RWPE1 (cell line): ENCODE measurements around the gene DMRTB1.

Experiments used
- CTCF ChIA-PET: fragments of 350-600 bp; sonication (Branson Sonifier 250); formaldehyde crosslinking; extraction: SDS; loops from one replicate; lab custom pipeline; 2021; lab: Yijun Ruan, JAX
- POLR2A ChIA-PET: fragments of 400-600 bp; formaldehyde crosslinking; extraction: SDS; loops from one replicate; lab custom pipeline; 2020; ENCODE audit warnings: antibody characterized with exemption; ENCODE audit not compliant: low non-redundant PET; lab: Yijun Ruan, JAX
- DNase-seq: peaks from one replicate; pipeline ENCODE4 v3.0.0; 2012; ENCODE audit warnings: low spot score
- H3K27ac ChIP-seq: fragments of 450-650 bp; 2 replicates; pipeline ENCODE4 v1.5.1; 2017
- CTCF ChIP-seq: fragments of 450-650 bp; conservative IDR thresholded peaks from 2 replicates; pipeline ENCODE4 v1.5.1; 2017; ENCODE audit warnings: low read depth, mild to moderate bottlenecking

DMRTB1 gene

GRCh38 chr1:53461323-53462044 lies 2.3 kb downstream of the DMRTB1 start:
- ChIA-PET POLR2A (no interaction called here), CTCF (interaction anchor here (0.6 kb wide), 2 partner anchors 18 to 25 kb away, joined by 3 read pairs; no protein-coding TSS in a partner anchor)
- no peak for TF ChIP-seq CTCF
- no peak overlapping the region for H3K27ac ChIP-seq
- no peak for DNase-seq

- ChIA-PET CTCF (interaction anchor here (0.6 kb wide), 1 partner anchor 19 kb away, joined by 3 read pairs; no protein-coding TSS in a partner anchor), POLR2A (no interaction called here)
- H3K27ac ChIP-seq: no peak overlapping the region
- DNase-seq: no peak
- no peak for TF ChIP-seq CTCF
Measured at GRCh38 chr1:53462193-53462592, 3.0 kb downstream of the DMRTB1 start.

- ChIA-PET POLR2A (no interaction called here), CTCF (no interaction called here)
- no peak for DNase-seq
- H3K27ac ChIP-seq: no peak overlapping the region
- TF ChIP-seq CTCF: no peak
Measured at GRCh38 chr1:53462769-53463501, 3.7 kb downstream of the DMRTB1 start.

GRCh38 chr1:53463961-53464899 lies 5.0 kb downstream of the DMRTB1 start:
- POLR2A ChIA-PET: no interaction called here

GRCh38 chr1:53465023-53465957 lies 6.1 kb downstream of the DMRTB1 start:
- no peak for TF ChIP-seq CTCF
- CTCF ChIA-PET: interaction anchor here (0.5 to 1.5 kb wide), 6 partner anchors 20 to 1201 kb away, joined by 3 to 5 read pairs (median 4); no protein-coding TSS in a partner anchor
- H3K27ac ChIP-seq: no peak overlapping the region
- POLR2A ChIA-PET: no interaction called here
- DNase-seq: no peak

More at GRCh38 chr1:53463961-53464899, 5.0 kb downstream of the DMRTB1 start:
- no peak for TF ChIP-seq CTCF
- DNase-seq: no peak
- no peak overlapping the region for H3K27ac ChIP-seq
- CTCF ChIA-PET: interaction anchor here (0.6 to 1.5 kb wide), 5 partner anchors 20 to 232 kb away, joined by 3 to 5 read pairs (median 4); no protein-coding TSS in a partner anchor
